ENCODE measurements around the gene SKI.

DNA sequence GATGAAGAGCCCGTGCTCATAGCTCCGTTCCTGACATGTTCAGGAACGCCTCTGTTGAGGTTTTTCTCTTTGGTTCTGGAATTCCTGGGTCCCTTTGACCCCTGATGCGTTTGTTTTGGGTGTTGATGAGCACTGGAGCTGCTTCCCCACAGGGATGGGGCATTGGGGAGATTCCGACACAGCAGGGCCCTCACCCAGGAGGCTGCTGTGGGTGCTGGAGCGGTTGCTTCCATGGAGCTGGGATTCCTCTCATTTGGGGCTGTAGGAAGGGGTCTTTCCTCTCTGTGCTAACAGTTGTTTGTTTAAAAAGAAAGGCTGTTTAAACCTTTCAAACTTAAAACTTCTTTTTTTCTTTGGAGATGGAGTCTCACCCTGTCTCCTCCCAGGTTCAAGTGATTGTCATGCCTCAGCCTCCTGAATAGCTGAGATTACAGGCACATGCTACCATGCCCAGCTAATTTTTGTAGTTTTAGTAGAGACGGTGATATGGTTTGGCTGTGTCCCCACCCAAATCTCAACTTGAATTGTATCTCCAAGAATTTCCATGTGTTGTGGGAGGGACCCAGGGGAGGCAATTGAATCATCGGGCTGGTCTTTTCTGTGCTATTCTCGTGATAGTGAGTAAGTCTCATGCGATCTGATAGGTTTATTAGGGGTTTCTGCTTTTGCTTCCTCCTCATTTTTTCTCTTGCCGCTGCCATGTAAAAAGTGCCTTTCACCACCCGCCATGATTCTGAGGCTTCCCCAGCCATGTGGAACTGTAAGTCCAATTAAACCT lies 48.9 kb downstream of the SKI start:
- TF ChIP-seq, protein P1, sequence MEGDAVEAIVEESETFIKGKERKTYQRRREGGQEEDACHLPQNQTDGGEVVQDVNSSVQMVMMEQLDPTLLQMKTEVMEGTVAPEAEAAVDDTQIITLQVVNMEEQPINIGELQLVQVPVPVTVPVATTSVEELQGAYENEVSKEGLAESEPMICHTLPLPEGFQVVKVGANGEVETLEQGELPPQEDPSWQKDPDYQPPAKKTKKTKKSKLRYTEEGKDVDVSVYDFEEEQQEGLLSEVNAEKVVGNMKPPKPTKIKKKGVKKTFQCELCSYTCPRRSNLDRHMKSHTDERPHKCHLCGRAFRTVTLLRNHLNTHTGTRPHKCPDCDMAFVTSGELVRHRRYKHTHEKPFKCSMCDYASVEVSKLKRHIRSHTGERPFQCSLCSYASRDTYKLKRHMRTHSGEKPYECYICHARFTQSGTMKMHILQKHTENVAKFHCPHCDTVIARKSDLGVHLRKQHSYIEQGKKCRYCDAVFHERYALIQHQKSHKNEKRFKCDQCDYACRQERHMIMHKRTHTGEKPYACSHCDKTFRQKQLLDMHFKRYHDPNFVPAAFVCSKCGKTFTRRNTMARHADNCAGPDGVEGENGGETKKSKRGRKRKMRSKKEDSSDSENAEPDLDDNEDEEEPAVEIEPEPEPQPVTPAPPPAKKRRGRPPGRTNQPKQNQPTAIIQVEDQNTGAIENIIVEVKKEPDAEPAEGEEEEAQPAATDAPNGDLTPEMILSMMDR (conservative IDR thresholded peaks at IDR 0.05; ENCODE audit: low read depth, low read length): no peak
- TF ChIP-seq EZH2 (IDR thresholded peaks at IDR 0.05; ENCODE audit: low read length, unreplicated experiment): no peak
